ENCODE data around the gene CDA. TPM values are rescaled to one million over a fixed set of nuclear protein-coding genes. Genes with fewer than 3 reads are reported as not detected.

Gene CDA
- total RNA-seq, 1 experiment from 2014 or later: 0.62 TPM

- in situ Hi-C loops (cut with HindIII; ENCODE audit: low pct_unique_long_range_greater_than_20kb, low sequenced_read_pairs) (no loop called here), intact Hi-C loops (cut with micrococcal nuclease; ENCODE audit: unreplicated experiment) (no loop called here)
- ATAC-seq (peak; percentile 29; the same call in 1 of the 2 replicates), DNase-seq (ENCODE audit: low read depth, low spot score) (no peak)
- H3K4me1 ChIP-seq (ENCODE audit: control insufficient read depth, insufficient read depth, low read length): peaks cover 49% of the 10 kb centered on the region
- H3K27me3 ChIP-seq (ENCODE audit: control insufficient read depth, insufficient read depth, low read length): no peaks in the 10 kb centered on the region
- POLR2A ChIA-PET: no interaction called here
- CTCF ChIA-PET: interaction anchor here (1.4 kb wide), 1 partner anchor 37 kb away, joined by 4 read pairs; no protein-coding TSS in a partner anchor
- BruUV-seq (replicated peaks): no TSS peak
- H3K27ac ChIP-seq (ENCODE audit: low read length): peak overlapping the region; percentile 13
- no peaks in the 10 kb centered on the region for H3K36me3 ChIP-seq (ENCODE audit: control insufficient read depth, insufficient read depth, low read length)
- no peaks in the 10 kb centered on the region for H3K9me3 ChIP-seq (ENCODE audit: control insufficient read depth, insufficient read depth, low read depth, low read length)
- H3K4me3 ChIP-seq (ENCODE audit: low read depth in 2 of 2, low read length in 2 of 2): no peak overlapping the region
- TF ChIP-seq CTCF (IDR thresholded peaks at IDR 0.05) (no peak), POLR2AphosphoS5 (IDR thresholded peaks at IDR 0.05; ENCODE audit: low read depth, low read length) (no peak)
Measured at GRCh38 chr1:20612221-20612746, 23.4 kb downstream of the CDA start.

- peak overlapping the region; percentile 81 for H3K27ac ChIP-seq (ENCODE audit: low read length)
- ChIA-PET POLR2A (no interaction called here), CTCF (interaction anchor here (0.7 kb wide), 1 partner anchor 80 kb away, joined by 6 read pairs; no protein-coding TSS in a partner anchor)
- H3K4me1 ChIP-seq (ENCODE audit: control insufficient read depth, insufficient read depth, low read length): peaks cover 49% of the 10 kb centered on the region
- no peak for TF ChIP-seq CTCF (IDR thresholded peaks at IDR 0.05)
- peak; percentile 71 for TF ChIP-seq TCF7L2 (IDR thresholded peaks at IDR 0.05; ENCODE audit: low read depth, low read length)
- TF ChIP-seq POLR2AphosphoS5 (IDR thresholded peaks at IDR 0.05; ENCODE audit: low read depth, low read length): peak; percentile 39; the same call in 1 of the 2 replicates
- intact Hi-C loops (cut with micrococcal nuclease; ENCODE audit: unreplicated experiment) (no loop called here), in situ Hi-C loops (cut with HindIII; ENCODE audit: low pct_unique_long_range_greater_than_20kb, low sequenced_read_pairs) (no loop called here)
- no peak overlapping the region for H3K4me3 ChIP-seq (ENCODE audit: low read depth in 2 of 2, low read length in 2 of 2)
- no peaks in the 10 kb centered on the region for H3K9me3 ChIP-seq (ENCODE audit: control insufficient read depth, insufficient read depth, low read depth, low read length)
- BruUV-seq (replicated peaks): no TSS peak
- no peaks in the 10 kb centered on the region for H3K36me3 ChIP-seq (ENCODE audit: control insufficient read depth, insufficient read depth, low read length)
- ATAC-seq (peak; percentile 18; the same call in 1 of the 2 replicates), DNase-seq (ENCODE audit: low read depth, low spot score) (no peak)
- H3K27me3 ChIP-seq (ENCODE audit: control insufficient read depth, insufficient read depth, low read length): no peaks in the 10 kb centered on the region
Measured at GRCh38 chr1:20614131-20614579, 25.3 kb downstream of the CDA start.

- no peaks in the 10 kb centered on the region for H3K36me3 ChIP-seq (ENCODE audit: control insufficient read depth, insufficient read depth, low read length)
- peaks cover 43% of the 10 kb centered on the region for H3K4me1 ChIP-seq (ENCODE audit: control insufficient read depth, insufficient read depth, low read length)
- intact Hi-C loops (cut with micrococcal nuclease; ENCODE audit: unreplicated experiment): no loop called here
- POLR2A ChIA-PET: no interaction called here
- in situ Hi-C loops (cut with HindIII; ENCODE audit: low pct_unique_long_range_greater_than_20kb, low sequenced_read_pairs): no loop called here
- ATAC-seq (no peak), DNase-seq (ENCODE audit: low read depth, low spot score) (no peak)
- BruUV-seq (replicated peaks): no TSS peak
- no peak overlapping the region for H3K4me3 ChIP-seq (ENCODE audit: low read depth in 2 of 2, low read length in 2 of 2)
- H3K27ac ChIP-seq (ENCODE audit: low read length): peak overlapping the region; percentile 8; the same call in 1 of the 2 replicates
- H3K27me3 ChIP-seq (ENCODE audit: control insufficient read depth, insufficient read depth, low read length): no peaks in the 10 kb centered on the region
- H3K9me3 ChIP-seq (ENCODE audit: control insufficient read depth, insufficient read depth, low read depth, low read length): no peaks in the 10 kb centered on the region
- CTCF ChIA-PET: no interaction called here
- TF ChIP-seq TCF7L2 (IDR thresholded peaks at IDR 0.05; ENCODE audit: low read depth, low read length) (no peak), REST (IDR thresholded peaks at IDR 0.05; ENCODE audit: insufficient read depth in 1 of 2, low read depth in 2 of 2, low read length in 1 of 2) (no peak), SIN3A (IDR thresholded peaks at IDR 0.05; ENCODE audit: borderline replicate concordance, insufficient read depth, low read depth, low read length) (no peak), POLR2AphosphoS5 (IDR thresholded peaks at IDR 0.05; ENCODE audit: low read depth, low read length) (no peak), CTCF (IDR thresholded peaks at IDR 0.05) (no peak)
Measured at GRCh38 chr1:20615946-20616846, 27.3 kb downstream of the CDA start.

Data from Panc1 (cell line).